ENCODE measurements around the gene WWOX.

The WWOX gene

GRCh38 chr16:78430281-78430680 is 330.8 kb downstream of the WWOX start:
- DNase-seq: no peak
- Histone ChIP-seq H3K4me1 (no peaks in the 10 kb centered on the region), H3K36me3 (peaks cover 0 to 17% (median 12%) of the 10 kb centered on the region in 3 donors), H3K27me3 (no peaks in the 10 kb centered on the region), H3K27ac (no peak overlapping the region), H3K9me3 (no peaks in the 10 kb centered on the region), H3K4me3 (no peak overlapping the region)
- TF ChIP-seq CTCF (IDR thresholded peaks at IDR 0.05): no peak
- intact Hi-C loops (cut with DNase I; ENCODE audit: low total_unique reads): no loop called here

- H3K9me3 ChIP-seq: no peaks in the 10 kb centered on the region
- DNase-seq: no peak
- no peaks in the 10 kb centered on the region for H3K27me3 ChIP-seq
- intact Hi-C loops (cut with DNase I; ENCODE audit: low total_unique reads): no loop called here
- H3K4me3 ChIP-seq: no peak overlapping the region
- H3K36me3 ChIP-seq: peaks cover 0 to 17% (median 12%) of the 10 kb centered on the region in 3 donors
- TF ChIP-seq CTCF (IDR thresholded peaks at IDR 0.05): no peak
- H3K27ac ChIP-seq: no peak overlapping the region
- H3K4me1 ChIP-seq: no peaks in the 10 kb centered on the region
Observed at GRCh38 chr16:78431004-78431670, 331.7 kb downstream of the WWOX start.

GRCh38 chr16:78431701-78432100 is 332.2 kb downstream of the WWOX start:
- Histone ChIP-seq H3K4me3 (no peak overlapping the region), H3K9me3 (no peaks in the 10 kb centered on the region), H3K36me3 (peaks cover 0 to 17% (median 12%) of the 10 kb centered on the region in 3 donors), H3K27ac (no peak overlapping the region), H3K27me3 (no peaks in the 10 kb centered on the region), H3K4me1 (no peaks in the 10 kb centered on the region)
- intact Hi-C loops (cut with DNase I; ENCODE audit: low total_unique reads): no loop called here
- no peak for DNase-seq
- TF ChIP-seq CTCF (IDR thresholded peaks at IDR 0.05): no peak

- Histone ChIP-seq H3K4me3 (no peak overlapping the region), H3K27ac (no peak overlapping the region), H3K9me3 (no peaks in the 10 kb centered on the region), H3K36me3 (peaks cover 0 to 17% (median 12%) of the 10 kb centered on the region in 3 donors), H3K27me3 (no peaks in the 10 kb centered on the region), H3K4me1 (no peaks in the 10 kb centered on the region)
- intact Hi-C loops (cut with DNase I; ENCODE audit: low total_unique reads): no loop called here
- no peak for TF ChIP-seq CTCF (IDR thresholded peaks at IDR 0.05)
- DNase-seq: no peak
Observed at GRCh38 chr16:78432451-78432850, 333.0 kb downstream of the WWOX start.

- intact Hi-C loops (cut with DNase I; ENCODE audit: low total_unique reads): no loop called here
- TF ChIP-seq CTCF (IDR thresholded peaks at IDR 0.05): no peak
- Histone ChIP-seq H3K27ac (no peak overlapping the region), H3K4me3 (no peak overlapping the region), H3K27me3 (no peaks in the 10 kb centered on the region), H3K9me3 (no peaks in the 10 kb centered on the region), H3K36me3 (peaks cover 0 to 17% (median 12%) of the 10 kb centered on the region in 3 donors), H3K4me1 (peaks cover 0 to under 1% (median 0%) of the 10 kb centered on the region in 4 donors)
- DNase-seq: no peak
Observed at GRCh38 chr16:78433116-78433515, 333.7 kb downstream of the WWOX start.

All from tibial artery (tissue), 4 donors.